NCI-H524 (cell line): ENCODE data around the gene MAG.

Experiments used
- DNase-seq, 2 experiments: peaks; one replicate each; lab custom pipeline; 2025; lab: John Stamatoyannopoulos, UW

Gene MAG

GRCh38 chr19:35298561-35298972 is 6.6 kb downstream of the MAG start:
- no peak for DNase-seq

- no peak for DNase-seq
These were observed 7.8 kb downstream of the MAG start for GRCh38 chr19:35299523-35300338.

GRCh38 chr19:35300339-35300649 is 8.3 kb downstream of the MAG start:
- DNase-seq: no peak

- DNase-seq: no peak
These were observed 10.0 kb downstream of the MAG start for GRCh38 chr19:35301961-35302360.

GRCh38 chr19:35302446-35302845 is 10.5 kb downstream of the MAG start:
- no peak for DNase-seq

GRCh38 chr19:35303357-35303915 is 11.5 kb downstream of the MAG start:
- DNase-seq: no peak

GRCh38 chr19:35304036-35304435 is 12.1 kb downstream of the MAG start:
- DNase-seq: no peak

- DNase-seq: no peak
These were observed 13.2 kb downstream of the MAG start for GRCh38 chr19:35305181-35305580.

GRCh38 chr19:35306473-35307246 is 14.7 kb downstream of the MAG start:
- DNase-seq: peak in 1 of 2 experiments; percentile 40

- no peak for DNase-seq
These were observed 16.0 kb downstream of the MAG start for GRCh38 chr19:35307931-35308330.

GRCh38 chr19:35308910-35309309 is 16.9 kb downstream of the MAG start:
- DNase-seq: no peak

GRCh38 chr19:35309481-35310279 is 17.7 kb downstream of the MAG start:
- no peak for DNase-seq

GRCh38 chr19:35310331-35310730 is 18.4 kb downstream of the MAG start:
- DNase-seq: no peak

- DNase-seq: no peak
These were observed 19.0 kb downstream of the MAG start for GRCh38 chr19:35310811-35311465.

- DNase-seq: no peak
These were observed 20.1 kb downstream of the MAG start for GRCh38 chr19:35311901-35312665.

GRCh38 chr19:35313587-35313986 is 21.6 kb downstream of the MAG start:
- no peak for DNase-seq

- DNase-seq: no peak
These were observed 22.1 kb downstream of the MAG start for GRCh38 chr19:35314031-35314430.

- no peak for DNase-seq
These were observed 23.0 kb downstream of the MAG start for GRCh38 chr19:35314858-35315470.

GRCh38 chr19:35315883-35316282 is 23.9 kb downstream of the MAG start:
- no peak for DNase-seq

- DNase-seq: no peak
These were observed 24.6 kb downstream of the MAG start for GRCh38 chr19:35316560-35316959.
